Measurements from ENCODE around the gene CIZ1. TPM values are rescaled to one million over a fixed set of nuclear protein-coding genes. Genes with fewer than 3 reads are reported as not detected.
"Not testable (repeated sequence)": the region's sequence is repeated elsewhere in the genome, so short reads cannot be mapped to it uniquely, and the experiment has no call there.

CIZ1 gene
- total RNA-seq, 1 experiment from 2014 or later: 93.7 TPM

DNA sequence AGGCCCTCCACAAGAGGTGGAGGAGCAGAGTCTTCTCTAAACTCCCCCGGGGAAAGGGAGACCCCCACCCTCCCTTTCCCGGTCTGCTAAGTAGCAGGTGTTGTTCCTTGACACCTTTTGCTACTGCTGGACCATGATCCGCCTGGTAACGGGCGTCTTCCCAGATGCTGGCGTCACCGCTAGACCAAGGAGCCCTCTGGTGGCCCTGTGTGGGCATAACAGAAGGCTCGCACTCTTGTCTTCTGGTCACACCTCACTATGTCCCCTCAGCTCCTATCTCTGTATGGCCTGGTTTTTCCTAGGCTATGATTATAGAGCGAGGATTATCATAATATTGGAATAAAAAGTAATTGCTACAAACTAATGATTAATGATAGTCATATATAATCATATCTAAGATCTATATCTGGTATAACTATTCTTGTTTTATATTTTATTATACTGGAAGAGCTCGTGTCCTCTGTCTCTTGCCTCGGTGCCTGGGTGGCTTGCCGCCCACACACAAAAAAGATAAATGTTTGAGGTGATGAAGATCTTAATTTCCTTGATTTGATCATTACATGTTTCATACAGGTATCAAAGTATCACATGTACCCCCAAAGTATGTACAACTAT is 61.3 kb downstream of the CIZ1 start:
- H3K27me3 Mint-ChIP-seq (ENCODE audit: unreplicated experiment); intact Hi-C loops (cut with micrococcal nuclease; ENCODE audit: unreplicated experiment); H3K27ac Mint-ChIP-seq (ENCODE audit: unreplicated experiment); CTCF ChIA-PET; BruUV-seq (replicated peaks): not testable (repeated sequence)
- DNase-seq: peak; percentile 67
- Mint-ChIP-seq H3K4me1 (ENCODE audit: low read depth, unreplicated experiment) (peaks cover 20% of the 10 kb centered on the region), H3K36me3 (ENCODE audit: insufficient read depth, unreplicated experiment) (peaks cover 51% of the 10 kb centered on the region), H3K9me3 (ENCODE audit: low read depth, unreplicated experiment) (peaks cover 13% of the 10 kb centered on the region), H3K4me3 (ENCODE audit: low read depth, unreplicated experiment) (peak overlapping the region; percentile 94)
- TF ChIP-seq, protein P1, sequence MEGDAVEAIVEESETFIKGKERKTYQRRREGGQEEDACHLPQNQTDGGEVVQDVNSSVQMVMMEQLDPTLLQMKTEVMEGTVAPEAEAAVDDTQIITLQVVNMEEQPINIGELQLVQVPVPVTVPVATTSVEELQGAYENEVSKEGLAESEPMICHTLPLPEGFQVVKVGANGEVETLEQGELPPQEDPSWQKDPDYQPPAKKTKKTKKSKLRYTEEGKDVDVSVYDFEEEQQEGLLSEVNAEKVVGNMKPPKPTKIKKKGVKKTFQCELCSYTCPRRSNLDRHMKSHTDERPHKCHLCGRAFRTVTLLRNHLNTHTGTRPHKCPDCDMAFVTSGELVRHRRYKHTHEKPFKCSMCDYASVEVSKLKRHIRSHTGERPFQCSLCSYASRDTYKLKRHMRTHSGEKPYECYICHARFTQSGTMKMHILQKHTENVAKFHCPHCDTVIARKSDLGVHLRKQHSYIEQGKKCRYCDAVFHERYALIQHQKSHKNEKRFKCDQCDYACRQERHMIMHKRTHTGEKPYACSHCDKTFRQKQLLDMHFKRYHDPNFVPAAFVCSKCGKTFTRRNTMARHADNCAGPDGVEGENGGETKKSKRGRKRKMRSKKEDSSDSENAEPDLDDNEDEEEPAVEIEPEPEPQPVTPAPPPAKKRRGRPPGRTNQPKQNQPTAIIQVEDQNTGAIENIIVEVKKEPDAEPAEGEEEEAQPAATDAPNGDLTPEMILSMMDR (IDR thresholded peaks at IDR 0.05; ENCODE audit: unreplicated experiment): peak; percentile 15

DNA sequence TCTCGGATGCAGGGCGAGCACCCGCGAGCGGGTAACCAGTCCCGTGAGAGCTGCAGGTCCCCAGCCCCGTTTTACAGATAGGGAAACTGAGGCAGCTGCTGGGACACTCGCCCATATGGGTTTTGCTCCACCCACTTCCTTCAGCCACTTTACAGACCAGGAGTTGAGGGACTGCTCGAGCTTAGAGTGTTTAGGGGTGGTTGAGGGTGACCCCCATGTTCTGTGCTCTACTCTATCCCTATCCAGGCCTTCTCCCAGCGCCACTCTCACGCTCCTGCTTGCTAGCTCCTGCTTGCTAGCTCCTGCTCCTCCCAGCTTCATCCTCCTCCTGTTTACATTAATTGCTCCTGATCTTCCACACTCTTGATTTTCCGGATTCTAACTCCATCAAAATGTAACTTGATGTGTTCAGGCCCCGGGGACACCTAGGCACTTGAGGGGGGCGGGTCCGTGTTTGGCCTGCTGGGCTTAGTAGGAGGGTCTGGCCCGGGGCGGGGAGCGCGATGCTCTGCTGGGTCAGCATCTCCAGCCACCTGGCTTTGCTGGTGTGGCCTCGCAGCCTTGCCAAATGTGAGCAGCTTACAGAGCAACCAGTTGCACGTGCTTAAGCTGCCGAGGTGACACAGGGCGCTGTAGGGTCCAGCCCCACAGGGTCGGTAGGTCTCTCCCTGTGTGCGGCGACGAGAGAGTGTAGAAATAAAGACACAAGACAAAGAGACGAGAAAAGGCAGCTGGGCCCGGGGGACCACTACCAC is 62.4 kb downstream of the CIZ1 start:
- BruUV-seq (replicated peaks): TSS peak; percentile 87
- TF ChIP-seq, protein P1 (IDR thresholded peaks at IDR 0.05; ENCODE audit: unreplicated experiment): no peak

DNA sequence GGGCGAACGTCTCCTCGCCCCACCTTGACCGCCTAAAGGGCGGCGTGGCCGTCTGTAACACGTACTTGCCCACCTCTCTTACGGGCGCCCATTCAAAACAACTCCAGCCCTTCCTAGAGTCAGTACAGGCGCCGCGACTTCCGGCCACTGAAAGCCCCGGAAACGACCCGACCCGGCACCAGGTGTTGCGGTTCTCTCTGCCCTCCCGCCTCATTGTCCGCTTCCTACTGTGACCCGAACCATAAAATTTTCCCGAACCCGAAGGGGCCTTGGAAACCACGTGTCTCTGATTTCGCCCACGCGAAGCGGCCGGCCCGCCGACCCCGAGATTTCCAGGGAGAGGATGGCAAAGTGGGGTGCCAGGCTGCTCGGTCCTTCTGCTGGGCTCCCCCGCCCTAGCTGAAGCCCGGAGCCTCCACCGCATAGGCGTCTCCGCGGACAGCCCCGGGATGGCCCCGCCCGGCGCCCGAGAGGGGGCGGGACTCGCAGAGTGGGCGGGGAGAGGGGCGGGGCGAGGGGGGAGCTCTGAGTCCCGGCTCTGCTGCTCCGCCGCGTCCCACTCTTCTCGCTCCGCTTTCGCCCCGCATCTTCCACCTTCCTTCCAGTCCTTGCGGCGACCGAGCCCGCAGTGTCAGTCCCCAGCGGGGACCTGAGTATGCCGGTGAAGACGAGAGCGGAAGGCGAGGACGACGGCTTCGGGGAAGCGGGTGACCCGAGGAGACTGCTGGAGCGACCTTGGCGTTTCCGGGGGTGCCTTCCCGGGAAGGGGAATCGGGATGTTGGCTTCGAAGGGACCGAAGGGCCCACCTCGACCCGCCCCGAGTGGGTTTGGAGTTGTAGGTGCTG is 63.2 kb downstream of the CIZ1 start:
- H3K36me3 Mint-ChIP-seq (ENCODE audit: insufficient read depth, unreplicated experiment): peaks cover 69% of the 10 kb centered on the region
- no TSS peak for BruUV-seq (replicated peaks)

More for the DNA sequence above, 62.4 kb downstream of the CIZ1 start:
- peaks cover 22% of the 10 kb centered on the region for H3K4me1 Mint-ChIP-seq (ENCODE audit: low read depth, unreplicated experiment)
- intact Hi-C loops (cut with micrococcal nuclease; ENCODE audit: unreplicated experiment): no loop called here
- CTCF ChIA-PET: interaction anchor here (1.0 to 1.6 kb wide), 3 partner anchors 20 to 62 kb away, joined by 3 to 6 read pairs (median 5); partner anchors contain the start of genes BBLN, LCN2, NAIF1 and SLC25A25
- no peak for DNase-seq
- peaks cover 13% of the 10 kb centered on the region for H3K9me3 Mint-ChIP-seq (ENCODE audit: low read depth, unreplicated experiment)
- peak overlapping the region; percentile 98 for H3K27ac Mint-ChIP-seq (ENCODE audit: unreplicated experiment)
- no peaks in the 10 kb centered on the region for H3K27me3 Mint-ChIP-seq (ENCODE audit: unreplicated experiment)
- peaks cover 61% of the 10 kb centered on the region for H3K36me3 Mint-ChIP-seq (ENCODE audit: insufficient read depth, unreplicated experiment)
- H3K4me3 Mint-ChIP-seq (ENCODE audit: low read depth, unreplicated experiment): peak overlapping the region; percentile 94

More for the DNA sequence above, 63.2 kb downstream of the CIZ1 start:
- no peaks in the 10 kb centered on the region for H3K27me3 Mint-ChIP-seq (ENCODE audit: unreplicated experiment)
- H3K27ac Mint-ChIP-seq (ENCODE audit: unreplicated experiment): peak overlapping the region; percentile 98
- H3K9me3 Mint-ChIP-seq (ENCODE audit: low read depth, unreplicated experiment): peaks cover 6% of the 10 kb centered on the region
- CTCF ChIA-PET: interaction anchor here (0.9 to 1.6 kb wide), 4 partner anchors 9 to 61 kb away, joined by 3 to 6 read pairs (median 4); partner anchors contain the start of genes BBLN, LCN2, NAIF1 and SLC25A25
- H3K4me3 Mint-ChIP-seq (ENCODE audit: low read depth, unreplicated experiment): peak overlapping the region; percentile 94
- intact Hi-C loops (cut with micrococcal nuclease; ENCODE audit: unreplicated experiment): no loop called here
- peaks cover 22% of the 10 kb centered on the region for H3K4me1 Mint-ChIP-seq (ENCODE audit: low read depth, unreplicated experiment)
- DNase-seq: peak; percentile 80
- TF ChIP-seq, protein P1 (IDR thresholded peaks at IDR 0.05; ENCODE audit: unreplicated experiment): no peak

Measured in Calu3 (cell line).